ENCODE results near the gene HIRA.
"Not testable (repeated sequence)": the region's sequence is repeated elsewhere in the genome, so short reads cannot be mapped to it uniquely, and the experiment has no call there.

The HIRA gene

GRCh38 chr22:19320136-19320535 is 111.4 kb downstream of the HIRA start:
- not testable (repeated sequence) for DNase-seq

DNA sequence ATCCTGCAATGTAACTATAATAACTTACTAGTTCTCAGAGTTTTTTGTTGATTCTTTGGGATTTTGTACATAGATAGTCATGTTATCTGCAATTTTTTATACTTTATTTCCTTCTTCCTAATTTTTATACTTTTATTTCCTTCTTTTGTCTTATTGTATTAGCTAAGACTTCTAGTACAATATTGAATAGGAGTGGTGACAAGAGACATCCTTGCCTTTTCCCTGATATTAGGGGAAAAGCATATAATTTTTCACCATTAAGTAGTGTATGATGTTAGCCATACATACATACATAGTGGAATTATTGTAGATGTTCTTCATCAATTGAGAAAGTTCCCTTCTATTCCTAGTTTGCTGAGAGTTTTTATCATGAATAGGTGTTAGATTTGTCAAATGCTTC is 112.3 kb downstream of the HIRA start:
- DNase-seq, result no peak

DNA sequence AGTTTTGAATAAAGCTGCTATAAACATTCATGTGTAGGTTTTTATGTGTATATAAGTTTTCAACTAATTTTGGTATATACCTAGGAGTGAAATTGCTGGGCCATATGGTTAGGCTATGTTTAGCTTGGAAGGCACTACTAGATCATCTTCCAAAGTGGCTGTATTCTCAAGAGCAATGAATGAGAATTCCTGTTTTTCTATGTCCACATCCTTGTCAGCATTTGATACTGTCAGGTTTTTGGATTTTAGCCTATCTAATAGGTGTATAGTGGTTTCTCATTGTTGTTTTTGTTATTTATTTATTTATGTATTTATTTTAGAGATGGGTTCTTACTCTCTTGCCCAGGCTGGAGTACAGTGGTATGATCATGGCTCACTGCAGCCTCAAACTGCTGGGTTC is 113.7 kb downstream of the HIRA start:
- DNase-seq, result no peak

DNA sequence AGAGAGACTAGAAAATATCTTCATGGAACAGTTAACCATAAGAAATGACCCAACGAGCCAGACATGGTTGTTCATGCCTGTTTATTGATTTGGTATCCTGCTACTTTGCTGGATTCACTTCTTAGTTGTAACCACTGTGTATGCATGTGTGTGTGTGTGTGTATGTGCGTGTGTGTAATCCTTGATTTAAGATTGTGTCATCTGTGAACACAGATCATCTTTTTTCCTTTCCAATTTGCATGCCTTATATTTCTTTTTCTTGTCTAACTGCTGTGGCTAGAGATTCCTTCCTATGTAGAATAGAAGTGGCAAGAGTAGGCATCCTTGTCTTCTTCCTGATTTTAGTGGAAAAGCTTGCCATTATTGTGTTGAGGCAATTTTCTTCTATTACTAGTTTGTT is 123.7 kb downstream of the HIRA start:
- DNase-seq, result no peak

- DNase-seq, result not testable (repeated sequence)
Observed at GRCh38 chr22:19306535-19306934, 125.0 kb downstream of the HIRA start.

- no peak for DNase-seq
Observed at GRCh38 chr22:19304547-19304946, 127.0 kb downstream of the HIRA start.

DNA sequence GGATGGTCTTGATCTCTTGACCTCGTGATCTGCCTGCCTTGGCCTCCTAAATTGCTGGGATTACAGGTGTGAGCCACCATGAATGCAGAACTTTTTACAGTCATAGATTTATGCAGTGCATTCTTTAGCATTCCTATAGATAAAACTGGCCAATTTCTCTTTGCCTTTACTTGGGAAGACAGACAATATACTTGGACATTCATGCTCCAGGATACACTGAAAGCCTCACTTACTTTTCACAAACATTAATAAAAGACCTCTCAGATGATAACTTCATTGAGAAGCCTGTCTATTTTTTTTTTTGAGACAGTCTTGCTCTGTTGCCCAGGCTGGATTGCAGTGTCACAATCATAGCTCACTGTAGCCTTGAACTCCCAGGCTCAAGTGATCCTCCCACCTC is 127.7 kb downstream of the HIRA start:
- no peak for DNase-seq

- no peak for DNase-seq
Observed at GRCh38 chr22:19295733-19296132, 135.8 kb downstream of the HIRA start.

DNA sequence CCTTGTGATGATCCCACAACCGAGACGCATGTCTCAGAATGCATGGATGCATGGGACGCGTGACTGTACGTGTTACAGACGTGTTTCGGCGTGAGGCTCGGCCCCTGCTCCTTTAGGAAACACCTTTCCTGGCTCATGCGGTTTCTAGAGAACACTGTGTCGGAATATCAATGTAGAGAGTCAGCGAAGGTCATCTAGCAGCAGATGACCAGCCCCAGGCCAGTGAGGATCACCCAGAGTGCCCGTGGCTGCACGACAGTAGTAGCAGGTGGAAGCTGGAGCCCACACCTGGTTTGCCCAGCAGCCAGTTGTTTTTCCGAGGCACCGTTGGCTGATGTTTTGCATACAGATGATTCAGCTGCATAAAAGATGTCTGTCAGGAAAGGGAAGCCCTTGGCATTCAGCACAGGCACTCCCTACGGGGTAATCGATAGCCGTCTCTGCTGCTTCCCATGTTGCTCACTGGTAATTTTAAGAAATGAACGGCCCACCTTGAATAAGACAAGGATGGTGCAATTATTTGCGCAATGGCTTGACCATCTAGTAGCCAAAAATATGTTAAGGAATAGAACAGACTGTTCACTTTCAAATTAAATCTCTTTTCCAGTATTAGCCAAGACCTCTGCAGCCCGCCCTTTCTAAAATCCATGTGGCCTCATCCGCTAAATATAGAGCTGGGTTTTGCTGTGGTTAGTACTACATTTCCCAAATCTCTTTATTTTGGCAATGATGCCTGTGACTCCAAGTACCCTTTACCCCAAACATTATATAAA is 138.9 kb downstream of the HIRA start:
- no peak for DNase-seq

- peak; percentile 30 for DNase-seq
Observed at GRCh38 chr22:19291580-19292457, 139.7 kb downstream of the HIRA start, which contains the start of gene CLTCL1. Gene CLTCL1, minus strand, starts transcription at chr22:19291719. Its CDS starts 78 bp downstream, at chr22:19291641.

DNA sequence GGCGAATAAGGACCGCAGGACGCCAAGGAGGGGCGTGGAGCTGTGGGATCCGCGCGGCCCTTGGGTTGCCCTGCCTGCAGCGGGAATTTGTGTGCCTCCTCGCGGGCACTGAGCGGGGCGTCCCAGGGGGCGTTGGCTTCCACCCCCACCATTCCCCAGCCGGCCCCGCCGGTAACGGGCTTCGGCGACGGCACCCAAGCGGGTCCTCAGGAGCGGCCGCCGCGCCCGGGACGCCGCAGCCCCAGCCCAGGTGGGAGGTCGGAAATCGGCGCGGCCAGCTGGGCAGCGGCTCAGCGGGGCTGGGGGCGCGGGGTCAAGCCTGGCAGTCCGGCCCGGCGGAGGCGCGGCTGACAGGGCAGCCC is 140.3 kb downstream of the HIRA start:
- no peak for DNase-seq

- DNase-seq, result no peak
Observed at GRCh38 chr22:19290400-19291217, 140.9 kb downstream of the HIRA start.

DNA sequence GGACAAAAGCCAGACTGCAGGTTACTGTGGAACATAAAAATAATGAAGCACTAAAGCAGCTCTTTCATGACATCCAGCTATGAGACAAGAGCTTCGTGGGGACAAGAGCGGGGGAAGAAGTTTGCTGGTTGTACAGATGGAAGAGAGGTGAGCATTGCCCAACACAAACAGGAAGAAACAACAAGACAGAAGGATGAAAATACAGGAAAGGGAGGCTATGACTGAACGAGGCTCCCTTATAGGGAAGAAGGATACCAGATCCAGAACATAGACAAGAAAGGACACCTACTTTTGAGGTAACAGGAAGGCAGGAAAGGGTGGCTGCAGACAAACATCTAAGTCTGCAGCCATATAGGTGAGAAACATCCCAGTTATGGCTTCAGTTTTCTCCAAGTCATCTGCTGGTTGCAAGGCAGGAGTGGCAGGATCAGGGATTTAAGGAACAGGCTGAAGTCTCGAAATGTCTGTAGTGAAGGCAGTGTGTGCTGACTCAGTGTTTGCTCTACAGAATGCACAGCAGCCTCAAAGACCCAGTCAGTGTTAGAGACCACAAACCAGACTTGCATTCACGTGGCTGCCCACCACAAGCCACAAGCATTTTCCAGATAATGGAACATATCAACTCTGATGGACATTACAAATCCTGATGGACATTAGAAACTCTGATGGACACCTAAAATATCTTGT is 141.9 kb downstream of the HIRA start:
- no peak for DNase-seq

DNA sequence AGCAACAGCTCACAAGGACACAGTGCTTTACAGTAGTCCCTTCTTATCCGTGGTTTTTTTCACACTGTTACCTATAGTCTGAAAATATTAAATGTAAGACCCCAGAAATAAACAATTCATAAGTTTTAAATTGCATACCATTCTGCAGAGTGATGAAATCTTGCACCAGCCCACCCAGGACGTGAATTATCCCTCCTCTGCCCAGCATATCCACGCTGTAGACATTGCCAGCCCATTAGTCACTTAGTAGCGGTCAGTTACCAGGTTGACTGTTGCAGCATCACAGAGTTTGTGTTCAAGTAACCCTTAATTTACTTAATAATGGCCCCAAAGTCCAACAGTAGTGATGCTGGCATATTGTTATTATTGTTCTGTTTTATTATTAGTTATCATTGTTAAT is 143.6 kb downstream of the HIRA start:
- DNase-seq, result no peak

DNA sequence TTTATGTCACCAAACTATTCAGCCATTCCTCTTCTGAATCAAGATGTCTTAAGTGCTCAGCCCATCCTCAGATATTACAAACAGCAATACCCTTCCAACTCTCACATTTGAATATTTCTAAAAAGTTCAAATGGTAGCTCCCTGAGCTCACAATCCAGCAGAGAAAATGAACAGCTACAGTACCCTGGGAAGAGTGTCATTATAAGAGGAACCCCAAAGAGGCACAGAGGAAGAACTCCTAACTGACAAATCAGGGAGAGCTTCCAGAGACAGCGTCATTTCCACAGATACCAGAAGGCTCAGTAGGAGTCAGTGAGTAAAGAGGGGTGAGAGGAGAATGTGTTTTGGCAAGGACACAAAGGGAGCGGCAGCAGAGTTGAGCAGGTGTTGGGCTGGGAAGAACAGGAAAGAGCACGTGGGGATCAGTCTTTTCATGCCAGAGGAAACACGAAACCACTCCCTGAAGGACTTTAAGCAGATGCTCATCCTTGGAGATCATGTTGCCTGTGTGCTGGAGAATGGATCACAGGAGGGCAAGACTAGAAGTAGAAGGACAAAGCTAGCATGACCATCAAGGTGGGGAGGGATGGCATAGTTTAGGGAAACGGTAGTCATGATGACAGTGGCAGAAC is 144.3 kb downstream of the HIRA start:
- no peak for DNase-seq

DNA sequence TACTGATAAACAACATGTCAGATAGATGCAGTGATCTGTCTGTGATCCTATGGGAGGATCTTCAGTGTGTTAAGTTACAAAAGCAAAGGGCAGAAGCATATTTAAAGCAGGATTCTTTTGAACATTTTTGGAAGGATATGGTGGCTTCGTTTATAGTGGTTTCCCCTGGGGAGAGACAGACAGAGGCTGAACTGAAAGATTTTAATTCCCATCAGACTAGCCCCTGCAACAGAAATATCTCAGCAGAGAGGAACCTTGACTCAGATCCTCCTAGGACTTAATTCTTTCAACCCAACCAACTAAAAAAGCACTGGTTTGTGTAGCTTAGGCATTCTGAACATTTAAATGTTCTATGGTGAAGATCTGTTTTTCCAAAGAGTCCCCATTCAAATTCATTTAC is 145.7 kb downstream of the HIRA start:
- no peak for DNase-seq
